H9 (cell line): ENCODE data around the gene EML4. TPM values are rescaled to one million over a fixed set of nuclear protein-coding genes. Genes with fewer than 3 reads are reported as not detected.

Experiments
- DNase-seq: peaks from one replicate; pipeline ENCODE4 v3.0.0-alpha.2; 2017
- H2AFZ ChIP-seq: one replicate; pipeline ENCODE4 v1.6.1; 2013; ENCODE audit warnings: mild to moderate bottlenecking, low read length, control low read depth, moderate library complexity
- H2AK5ac ChIP-seq: 2 replicates; pipeline ENCODE4 v1.6.1; 2013; ENCODE audit warnings: low read length, control low read depth, mixed read lengths; ENCODE audit not compliant: insufficient read length
- H2BK120ac ChIP-seq: one replicate; pipeline ENCODE4 v1.6.1; 2013; ENCODE audit warnings: low read depth, mild to moderate bottlenecking, low read length, control low read depth, inconsistent platforms; ENCODE audit not compliant: poor library complexity, severe bottlenecking
- H2BK12ac ChIP-seq: 2 replicates; pipeline ENCODE4 v1.6.1; 2013; ENCODE audit warnings: low read length, control low read depth, mixed read lengths, low read depth; ENCODE audit not compliant: insufficient read length
- H2BK15ac ChIP-seq: 2 replicates; pipeline ENCODE4 v1.6.1; 2013; ENCODE audit warnings: low read depth, low read length, control low read depth
- H2BK20ac ChIP-seq: one replicate; pipeline ENCODE4 v1.6.1; 2013; ENCODE audit warnings: low read depth, mild to moderate bottlenecking, low read length, control low read depth, inconsistent platforms; ENCODE audit not compliant: poor library complexity, severe bottlenecking
- H2BK5ac ChIP-seq: 2 replicates; pipeline ENCODE4 v1.6.1; 2013; ENCODE audit warnings: low read length, control low read depth, mixed read lengths; ENCODE audit not compliant: insufficient read length
- H3K14ac ChIP-seq: 2 replicates; pipeline ENCODE4 v1.6.1; 2013; ENCODE audit warnings: low read length, control low read depth; ENCODE audit not compliant: insufficient read depth
- H3K18ac ChIP-seq: 2 replicates; pipeline ENCODE4 v1.6.1; 2013; ENCODE audit warnings: low read depth, mild to moderate bottlenecking, mixed read lengths, low read length, control low read depth; ENCODE audit not compliant: insufficient read length
- H3K23ac ChIP-seq: 2 replicates; pipeline ENCODE4 v1.6.1; 2013; ENCODE audit warnings: low read length, control low read depth, mixed read lengths, low read depth; ENCODE audit not compliant: insufficient read length
- H3K23me2 ChIP-seq: 2 replicates; pipeline ENCODE4 v1.6.1; 2013; ENCODE audit warnings: low read depth, mild to moderate bottlenecking, mixed read lengths, low read length, control low read depth; ENCODE audit not compliant: insufficient read length, poor library complexity, severe bottlenecking
- H3K27ac ChIP-seq: 2 replicates; pipeline ENCODE4 v1.5.1; 2013; ENCODE audit warnings: low read length, control low read depth, mixed read lengths, low read depth; ENCODE audit not compliant: insufficient read length
- H3K27me3 ChIP-seq: 2 replicates; pipeline ENCODE4 v1.6.1; 2013; ENCODE audit warnings: low read length, control low read depth, inconsistent platforms; ENCODE audit not compliant: insufficient read depth
- H3K4ac ChIP-seq: 2 replicates; pipeline ENCODE4 v1.6.1; 2013; ENCODE audit warnings: low read depth, mild to moderate bottlenecking, control low read depth, inconsistent platforms, low read length, moderate library complexity
- H3K4me1 ChIP-seq: 2 replicates; pipeline ENCODE4 v1.6.1; 2013; ENCODE audit warnings: low read length, control low read depth, inconsistent platforms; ENCODE audit not compliant: insufficient read depth
- H3K4me2 ChIP-seq: 2 replicates; pipeline ENCODE4 v1.6.1; 2013; ENCODE audit warnings: low read length, control low read depth, mixed read lengths; ENCODE audit not compliant: insufficient read length, insufficient read depth
- H3K56ac ChIP-seq: 2 replicates; pipeline ENCODE4 v1.6.1; 2013; ENCODE audit warnings: low read depth, mild to moderate bottlenecking, mixed read lengths, low read length, control low read depth; ENCODE audit not compliant: insufficient read length
- H3K79me1 ChIP-seq: 2 replicates; pipeline ENCODE4 v1.6.1; 2013; ENCODE audit warnings: low read depth, mild to moderate bottlenecking, moderate library complexity, low read length, control low read depth, inconsistent platforms; ENCODE audit not compliant: insufficient read depth, poor library complexity, severe bottlenecking
- H3K79me2 ChIP-seq: 2 replicates; pipeline ENCODE4 v1.6.1; 2013; ENCODE audit warnings: low read length, control low read depth, inconsistent platforms; ENCODE audit not compliant: insufficient read depth
- H3K9ac ChIP-seq: 2 replicates; pipeline ENCODE4 v1.6.1; 2013; ENCODE audit warnings: low read length, control low read depth, mixed read lengths; ENCODE audit not compliant: insufficient read length; ENCODE audit errors: extremely low read depth
- H3K9me3 ChIP-seq: one replicate; pipeline ENCODE4 v1.6.1; 2013; ENCODE audit warnings: low read depth, low read length, inconsistent platforms; ENCODE audit not compliant: control insufficient read depth
- H3T11ph ChIP-seq: one replicate; pipeline ENCODE4 v1.6.1; 2013; ENCODE audit warnings: mild to moderate bottlenecking, low read length, control low read depth, inconsistent platforms
- H4K20me1 ChIP-seq: one replicate; pipeline ENCODE4 v1.6.1; 2013; ENCODE audit not compliant: control insufficient read depth, insufficient read length, insufficient read depth
- H4K5ac ChIP-seq: 2 replicates; pipeline ENCODE4 v1.6.1; 2013; ENCODE audit warnings: low read depth, mild to moderate bottlenecking, mixed read lengths, low read length, control low read depth; ENCODE audit not compliant: insufficient read length
- H4K8ac ChIP-seq: replicated peaks from 2 replicates; pipeline ENCODE4 v1.6.1; 2013; ENCODE audit warnings: low read length, control low read depth, mixed read lengths, low read depth; ENCODE audit not compliant: insufficient read length
- H4K91ac ChIP-seq: 2 replicates; pipeline ENCODE4 v1.6.1; 2013; ENCODE audit warnings: low read depth, mild to moderate bottlenecking, moderate library complexity, mixed read lengths, low read length, control low read depth; ENCODE audit not compliant: insufficient read length
- H3K27ac Mint-ChIP-seq, 3 experiments: 2 replicates in 2 of 3; 3 replicates in 1 of 3; pipeline ENCODE4 v1.8.0; 2020 to 2021; ENCODE audit warnings: mixed read lengths in 3 of 3, mild to moderate bottlenecking in 1 of 3, moderate library complexity in 1 of 3
- H3K27me3 Mint-ChIP-seq: 2 replicates; pipeline ENCODE4 v1.8.0; 2021; ENCODE audit warnings: low read depth, mild to moderate bottlenecking, moderate library complexity, mixed read lengths
- H3K36me3 Mint-ChIP-seq, 3 experiments: 2 replicates in 2 of 3; 3 replicates in 1 of 3; pipeline ENCODE4 v1.8.0; 2020 to 2021; ENCODE audit warnings: low read depth in 3 of 3, mixed read lengths in 3 of 3; ENCODE audit not compliant: insufficient read depth in 1 of 3
- H3K4me1 Mint-ChIP-seq, 2 experiments: 2 replicates each; pipeline ENCODE4 v1.8.0; 2020; ENCODE audit warnings: mixed read lengths in 2 of 2
- H3K4me3 Mint-ChIP-seq, 2 experiments: 2 replicates in 1 of 2; 3 replicates in 1 of 2; pipeline ENCODE4 v1.8.0; 2020 to 2021; ENCODE audit warnings: mild to moderate bottlenecking in 2 of 2, mixed read lengths in 2 of 2, moderate library complexity in 1 of 2
- H3K9me3 Mint-ChIP-seq, 2 experiments: 2 replicates in 1 of 2; 3 replicates in 1 of 2; pipeline ENCODE4 v1.8.0; 2020; ENCODE audit warnings: mild to moderate bottlenecking in 2 of 2, mixed read lengths in 2 of 2, moderate library complexity in 1 of 2
- WGBS: extraction: QIAGEN DNeasy Blood & Tissue Kit; methylation state at CpG from one replicate; pipeline ENCODE4 v1.1.7; 2013; ENCODE audit warnings: missing lambda C conversion rate, low lambda C conversion rate, mixed read lengths; ENCODE audit not compliant: insufficient read length; ENCODE audit errors: extremely low coverage; 5-methylcytosine and 5-hydroxymethylcytosine counted together
- total RNA-seq: library from RNA; stranded (reverse); gene quantifications from 2 replicates; pipeline ENCODE4 v1.2.1, GENCODE V29; 2021
- TF ChIP-seq, protein P1 (sequence below): fragments of 200-600 bp; sonication (generic); conservative IDR thresholded peaks from 3 replicates; pipeline ENCODE4 v1.8.0; 2021; ENCODE audit warnings: antibody characterized with exemption, mild to moderate bottlenecking

The EML4 gene
- total RNA-seq, 1 experiment from 2014 or later, result 68.6 TPM

DNA sequence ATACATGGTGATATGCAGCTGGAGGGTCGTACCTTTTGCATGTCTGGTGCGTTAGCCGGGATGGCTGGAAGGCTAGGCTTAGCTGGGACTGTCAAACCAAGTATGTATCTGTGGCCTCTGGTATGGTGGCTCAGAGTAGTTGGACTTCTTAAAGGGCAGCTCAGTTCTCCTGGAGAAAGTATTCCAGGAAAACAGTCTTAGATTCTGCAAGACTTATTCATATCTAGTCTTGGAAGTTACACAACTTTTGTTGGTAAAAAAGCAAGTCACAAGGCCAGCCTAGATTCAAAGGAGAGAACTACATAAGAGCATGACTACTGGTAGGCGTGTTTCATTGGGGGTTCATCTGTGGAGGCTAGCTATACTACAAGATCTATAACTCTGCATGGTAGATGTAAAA, 45.5 kb downstream of the EML4 start:
- Histone ChIP-seq H3K56ac (no peak overlapping the region), H3K4me1 (no peaks in the 10 kb centered on the region), H3K4ac (no peak overlapping the region), H3K23me2 (no peaks in the 10 kb centered on the region), H3K79me2 (peaks cover 4% of the 10 kb centered on the region; the same call in 1 of the 2 replicates), H3T11ph (no peak overlapping the region), H3K79me1 (peaks cover 9% of the 10 kb centered on the region), H4K20me1 (no peaks in the 10 kb centered on the region), H2BK20ac (no peak overlapping the region), H3K4me2 (no peak overlapping the region), H2BK12ac (no peak overlapping the region), H4K91ac (no peak overlapping the region), H3K27ac (no peak overlapping the region), H3K18ac (no peak overlapping the region), H4K5ac (no peak overlapping the region), H3K23ac (no peak overlapping the region), H2BK5ac (no peak overlapping the region), H3K9me3 (no peaks in the 10 kb centered on the region), H4K8ac (no peak overlapping the region), H3K14ac (no peak overlapping the region), H3K27me3 (no peaks in the 10 kb centered on the region), H2AK5ac (no peak overlapping the region), H2BK120ac (no peak overlapping the region), H2BK15ac (no peak overlapping the region), H2AFZ (no peak overlapping the region), H3K9ac (no peak overlapping the region)
- H3K9me3 Mint-ChIP-seq, result no peaks in the 10 kb centered on the region
- DNase-seq, result no peak
- H3K4me3 Mint-ChIP-seq, result no peak overlapping the region
- peaks cover 13 to 16% of the 10 kb centered on the region in 2 experiments for H3K4me1 Mint-ChIP-seq
- WGBS, result no CpG with 5 or more reads among the region's 4 CpGs
- peak overlapping the region in 2 of 3 experiments; percentile 35 to 40; a peak in 1 of 7 replicates for H3K27ac Mint-ChIP-seq
- no peaks in the 10 kb centered on the region for H3K27me3 Mint-ChIP-seq
- H3K36me3 Mint-ChIP-seq, result peaks cover 0 to 9% (median 4%) of the 10 kb centered on the region in 3 experiments; a peak in 3 of 7 replicates
- TF ChIP-seq, protein P1, sequence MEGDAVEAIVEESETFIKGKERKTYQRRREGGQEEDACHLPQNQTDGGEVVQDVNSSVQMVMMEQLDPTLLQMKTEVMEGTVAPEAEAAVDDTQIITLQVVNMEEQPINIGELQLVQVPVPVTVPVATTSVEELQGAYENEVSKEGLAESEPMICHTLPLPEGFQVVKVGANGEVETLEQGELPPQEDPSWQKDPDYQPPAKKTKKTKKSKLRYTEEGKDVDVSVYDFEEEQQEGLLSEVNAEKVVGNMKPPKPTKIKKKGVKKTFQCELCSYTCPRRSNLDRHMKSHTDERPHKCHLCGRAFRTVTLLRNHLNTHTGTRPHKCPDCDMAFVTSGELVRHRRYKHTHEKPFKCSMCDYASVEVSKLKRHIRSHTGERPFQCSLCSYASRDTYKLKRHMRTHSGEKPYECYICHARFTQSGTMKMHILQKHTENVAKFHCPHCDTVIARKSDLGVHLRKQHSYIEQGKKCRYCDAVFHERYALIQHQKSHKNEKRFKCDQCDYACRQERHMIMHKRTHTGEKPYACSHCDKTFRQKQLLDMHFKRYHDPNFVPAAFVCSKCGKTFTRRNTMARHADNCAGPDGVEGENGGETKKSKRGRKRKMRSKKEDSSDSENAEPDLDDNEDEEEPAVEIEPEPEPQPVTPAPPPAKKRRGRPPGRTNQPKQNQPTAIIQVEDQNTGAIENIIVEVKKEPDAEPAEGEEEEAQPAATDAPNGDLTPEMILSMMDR, result no peak
